ENCODE results near the gene MFAP3L.
"Not testable (repeated sequence)": the region's sequence is repeated elsewhere in the genome, so short reads cannot be mapped to it uniquely, and the experiment has no call there.

The MFAP3L gene

DNA sequence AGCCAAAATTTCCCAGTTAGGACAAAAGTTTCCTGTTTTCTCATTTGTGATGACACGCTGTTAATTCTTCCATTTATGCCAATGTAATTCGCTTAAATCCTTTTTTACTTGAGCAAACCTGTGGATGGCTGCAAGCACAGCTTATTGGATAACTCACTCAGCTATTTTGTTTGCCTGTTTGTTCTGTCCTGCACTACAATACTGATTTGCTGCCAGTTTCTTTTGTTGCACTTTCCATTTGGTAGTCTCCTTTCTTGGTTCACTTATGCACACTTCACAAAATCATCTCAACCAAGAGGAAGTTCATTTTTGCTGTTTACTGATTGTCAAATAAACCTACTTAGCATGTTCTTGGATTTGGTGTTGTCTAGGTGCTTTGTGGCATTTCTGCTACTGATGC lies 40.3 kb downstream of the MFAP3L start:
- DNase-seq = no peak

GRCh38 chr4:169984745-169985144 lies 41.5 kb downstream of the MFAP3L start:
- no peak for DNase-seq

- no peak for DNase-seq
Observed at GRCh38 chr4:169984173-169984572, 42.0 kb downstream of the MFAP3L start.

DNA sequence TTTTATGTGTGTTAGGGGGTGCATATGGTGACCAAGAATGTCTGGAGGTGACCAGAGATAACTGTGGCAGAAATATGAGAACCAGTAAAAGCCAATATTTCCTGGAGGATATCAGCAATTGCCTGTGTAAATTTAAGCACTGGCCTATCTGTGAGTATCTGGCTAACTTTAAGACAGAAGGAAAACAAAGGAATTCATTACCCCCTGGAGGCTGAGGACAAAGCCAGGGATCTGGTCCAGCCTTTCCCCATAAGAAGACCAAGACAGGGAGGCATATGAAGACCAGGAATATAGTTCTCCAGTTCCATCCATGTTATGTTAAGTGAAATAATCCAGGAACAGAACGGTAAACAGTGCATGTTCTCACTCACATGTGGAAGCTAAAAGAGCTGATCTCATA lies 49.2 kb downstream of the MFAP3L start:
- no peak for DNase-seq

DNA sequence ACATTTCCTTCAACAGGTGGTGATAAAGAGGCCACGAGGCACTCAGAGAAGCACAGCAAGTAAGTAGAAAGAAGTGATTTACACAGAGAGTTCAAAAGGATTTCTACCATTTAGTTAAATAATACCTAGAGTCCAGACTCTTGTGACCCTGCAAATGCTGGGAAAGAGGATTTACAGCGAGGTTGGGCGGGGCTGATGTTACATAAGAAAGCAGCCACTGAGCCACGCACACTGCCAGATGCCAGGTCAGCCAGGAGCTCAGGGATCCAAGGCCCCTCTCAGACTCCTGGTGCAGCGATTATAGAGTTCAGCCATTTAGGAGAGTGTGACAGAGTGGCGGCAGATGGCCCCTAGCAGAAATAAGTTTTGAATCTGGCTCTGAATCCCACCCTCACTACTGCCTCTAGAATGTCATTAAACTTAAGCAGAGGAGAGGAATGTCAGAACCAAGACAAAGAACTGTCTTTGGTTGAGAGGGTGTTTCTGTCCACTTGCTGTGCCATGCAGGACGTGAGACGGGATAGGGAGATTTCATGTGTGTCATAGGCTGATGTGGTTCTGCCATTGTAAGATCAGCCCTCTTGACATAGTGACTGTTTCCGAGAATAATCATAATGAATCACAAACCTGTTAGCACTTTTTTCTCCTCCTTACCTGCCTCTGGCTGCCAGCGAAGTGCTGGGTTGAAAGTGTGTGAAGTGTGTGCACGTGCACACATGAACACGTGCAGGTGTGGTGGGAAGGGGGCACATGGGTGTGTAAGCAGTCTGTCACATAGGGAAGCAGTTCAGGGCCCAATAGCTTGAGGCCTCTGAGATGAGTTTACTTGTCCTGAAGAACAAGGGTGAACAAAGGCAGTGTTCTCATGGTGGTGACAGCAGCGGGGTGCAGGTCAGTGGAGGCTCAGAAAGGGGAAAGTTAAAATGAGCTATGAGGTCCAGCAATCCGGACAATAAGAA lies 50.1 kb downstream of the MFAP3L start:
- no peak for DNase-seq

GRCh38 chr4:169975131-169975837 lies 50.9 kb downstream of the MFAP3L start:
- no peak for DNase-seq

- no peak for DNase-seq
Observed at GRCh38 chr4:169971456-169972015, 54.7 kb downstream of the MFAP3L start.

- DNase-seq = no peak
Observed at GRCh38 chr4:169968999-169969398, 57.2 kb downstream of the MFAP3L start.

GRCh38 chr4:169963998-169964397 lies 62.2 kb downstream of the MFAP3L start:
- no peak for DNase-seq

DNA sequence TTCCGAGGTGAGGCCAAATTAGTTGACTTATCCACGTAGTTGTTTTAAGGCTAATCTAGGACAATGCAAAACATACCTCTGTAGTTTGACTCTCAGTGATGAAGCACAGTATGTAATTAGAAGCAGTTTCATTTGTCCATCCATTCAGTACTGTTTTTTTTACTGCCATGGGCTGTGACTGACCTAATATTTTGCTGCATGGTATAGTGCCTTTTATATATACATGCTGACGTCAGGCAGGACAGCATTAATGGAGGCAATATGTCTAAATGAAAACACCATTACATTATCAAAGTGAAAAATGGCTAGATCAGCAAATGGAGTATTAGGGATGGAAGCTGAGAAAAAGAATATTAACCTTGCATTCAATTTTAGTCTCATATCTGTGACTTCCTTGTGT lies 66.9 kb downstream of the MFAP3L start:
- DNase-seq = no peak

DNA sequence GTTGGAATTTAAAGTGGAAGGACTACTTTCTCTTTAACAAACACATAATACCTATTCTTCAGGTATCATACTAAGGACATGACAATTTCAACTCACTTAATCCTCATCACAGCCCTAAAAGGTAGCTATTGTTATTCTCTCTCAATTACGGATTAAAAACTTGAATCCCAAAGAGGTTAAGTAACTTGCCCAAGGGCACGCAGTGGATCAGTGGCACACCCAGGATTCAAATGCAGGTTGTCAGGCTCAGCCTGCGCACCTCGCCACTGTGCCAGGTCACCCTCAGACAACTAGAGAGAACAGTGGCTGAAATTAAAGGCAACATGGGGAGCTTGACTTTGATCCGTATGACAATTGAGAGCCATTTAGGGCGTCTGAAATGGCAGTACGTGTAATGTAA lies 67.6 kb downstream of the MFAP3L start:
- DNase-seq = no peak

- DNase-seq = no peak
Observed at GRCh38 chr4:169957785-169958184, 68.4 kb downstream of the MFAP3L start.

DNA sequence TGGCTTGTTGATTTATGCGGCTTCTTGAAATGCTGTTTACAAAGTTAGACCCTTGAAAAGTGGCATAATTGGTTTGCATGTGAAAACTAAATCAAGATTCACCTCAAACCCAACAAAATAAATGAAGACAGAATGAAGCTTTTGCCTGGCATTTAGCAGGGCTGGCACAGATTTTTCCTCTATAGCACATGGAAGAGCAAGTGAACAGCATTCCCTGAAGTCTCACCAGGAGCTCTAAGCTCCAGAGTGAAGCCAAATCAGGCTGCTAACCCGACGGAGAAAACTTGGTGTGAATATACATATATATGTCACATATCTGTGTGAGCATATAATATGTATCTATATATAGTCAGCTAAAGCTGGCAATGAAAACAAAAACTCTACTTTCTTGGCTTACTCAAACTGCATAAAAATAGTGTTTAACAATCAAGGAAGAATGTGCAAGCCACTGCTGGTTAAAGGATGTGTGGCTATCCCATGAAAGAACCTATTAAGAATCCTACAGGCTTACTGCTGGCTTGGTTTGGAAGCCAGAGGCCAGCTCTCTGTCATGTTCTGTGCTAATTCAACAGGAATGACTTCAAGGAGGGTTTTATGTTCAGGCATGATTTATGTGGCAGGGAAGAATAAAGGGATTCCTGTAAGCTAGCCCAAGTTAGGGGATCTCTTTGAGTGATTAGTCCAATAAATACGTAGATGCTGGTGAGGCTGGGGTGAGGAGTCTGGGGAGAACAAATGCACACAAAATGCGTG lies 69.9 kb downstream of the MFAP3L start:
- no peak for DNase-seq

DNA sequence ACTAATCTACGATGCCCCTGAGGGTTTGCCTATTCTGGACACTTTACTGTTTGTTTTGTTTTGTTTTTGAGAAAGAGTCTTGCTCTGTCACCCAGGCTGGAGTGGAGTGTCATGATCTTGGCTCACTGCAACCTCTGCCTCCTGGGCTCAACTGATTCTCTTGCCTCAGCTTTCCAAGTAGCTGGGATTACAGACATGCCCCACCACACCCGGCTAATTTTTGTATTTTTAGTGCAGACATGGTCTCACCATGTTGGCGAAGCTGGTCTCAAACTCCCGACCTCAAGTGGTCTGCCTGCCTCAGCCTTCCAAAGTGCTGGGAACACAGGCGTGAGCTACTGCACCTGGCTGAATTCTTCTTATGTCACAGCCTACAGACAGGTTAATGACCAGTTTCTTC lies 70.7 kb downstream of the MFAP3L start:
- no peak for DNase-seq

GRCh38 chr4:169952236-169953002 lies 73.8 kb downstream of the MFAP3L start:
- DNase-seq = no peak

- DNase-seq = no peak
Observed at GRCh38 chr4:169948271-169948670, 77.9 kb downstream of the MFAP3L start.

DNA sequence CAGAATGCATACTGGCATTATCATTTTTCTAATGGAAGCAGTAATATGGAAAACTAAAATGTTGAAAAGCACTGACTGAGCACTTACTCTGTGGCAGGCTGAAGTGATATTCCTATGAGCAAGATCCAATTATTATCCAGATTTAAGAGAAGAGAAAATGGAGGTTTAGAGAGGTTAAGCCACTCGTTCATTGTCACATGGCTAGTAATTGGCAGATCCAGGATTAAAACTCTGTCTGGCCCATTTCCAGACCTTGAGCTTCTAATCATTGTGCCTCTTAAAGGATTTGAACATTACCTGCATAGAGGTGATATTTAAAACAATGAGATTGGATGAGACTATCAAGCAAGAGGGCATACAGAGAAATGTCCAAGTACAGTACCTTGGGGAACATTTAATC lies 80.6 kb downstream of the MFAP3L start:
- DNase-seq = no peak

- not testable (repeated sequence) for DNase-seq
Observed at GRCh38 chr4:169943601-169944000, 82.6 kb downstream of the MFAP3L start.

DNA sequence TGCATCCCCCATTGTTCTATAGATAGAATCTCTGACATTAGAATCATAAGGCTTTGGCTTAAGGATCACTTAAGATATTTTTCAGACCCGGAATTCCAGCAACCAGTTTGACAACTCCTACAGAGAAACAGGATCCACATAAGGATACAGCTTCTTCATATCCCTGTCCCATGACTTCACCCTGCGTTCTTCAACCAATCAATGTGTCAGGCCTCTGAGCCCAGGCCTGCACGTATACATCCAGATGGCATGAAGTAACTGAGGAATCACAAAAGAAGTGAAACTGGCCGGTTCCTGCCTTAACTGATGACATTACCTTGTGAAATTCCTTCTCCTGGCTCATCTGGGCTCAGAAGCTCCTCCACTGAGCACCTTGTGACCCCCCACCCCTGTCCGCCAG lies 85.1 kb downstream of the MFAP3L start:
- DNase-seq = no peak

DNA sequence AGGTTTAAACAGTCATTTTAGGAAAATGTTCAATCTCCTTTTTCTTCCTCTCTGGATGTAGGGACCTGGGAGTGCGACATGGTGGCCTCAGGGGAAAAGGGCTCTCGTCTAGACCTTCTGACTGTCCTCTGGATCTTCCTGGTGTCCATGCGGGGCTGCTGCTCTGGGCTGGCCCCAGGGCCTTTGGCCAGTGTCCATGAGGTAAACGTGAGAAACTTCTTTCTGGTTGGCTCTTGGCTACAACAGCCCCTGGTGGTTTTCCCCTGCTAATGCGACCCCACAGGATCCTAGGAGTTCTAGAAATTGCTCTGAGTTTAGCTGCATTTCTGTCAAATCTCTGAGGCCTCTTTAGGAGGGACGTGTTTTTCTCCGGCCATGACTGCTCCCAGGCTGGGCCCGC lies 85.7 kb downstream of the MFAP3L start:
- DNase-seq = no peak
